HCT116 (cell line): ENCODE measurements around the gene EPB41L5. TPM values are rescaled to one million over a fixed set of nuclear protein-coding genes. Genes with fewer than 3 reads are reported as not detected.

ENCODE experiments used
- ATAC-seq: fragments of 200-7000 bp; cut with Tn5 transposase; 2 replicates; pipeline ENCODE4 v1.9.1; 2020; ENCODE audit warnings: mild to moderate bottlenecking, moderate library complexity
- BruUV-seq: library from RNA; stranded (reverse); fragments of 400-500 nt; replicated peaks from 2 replicates; lab custom pipeline; 2021; lab: Mats Ljungman, UMichigan
- CTCF ChIA-PET: fragments of 300-600 bp; sonication (Branson Sonifier 250); formaldehyde crosslinking; loops from one replicate; lab custom pipeline; 2021; ENCODE audit warnings: antibody characterized with exemption; lab: Charles Lee
- POLR2A ChIA-PET: fragments of 300-600, 350-600 bp; sonication (Branson Sonifier 250); formaldehyde crosslinking; loops from one replicate; lab custom pipeline; 2021; ENCODE audit warnings: antibody characterized with exemption; lab: Charles Lee
- RAD21 ChIA-PET, 2 experiments: fragments of 300-600 bp; sonication (Branson Sonifier 250); formaldehyde crosslinking; loops; one replicate each; lab custom pipeline; 2023; ENCODE audit warnings: low total read pairs in 2 of 2; ENCODE audit not compliant: uncharacterized antibody in 2 of 2, unreplicated experiment in 2 of 2, low non-redundant PET in 1 of 2; lab: Charles Lee
- DNase-seq: peaks from one replicate; pipeline ENCODE4 v3.0.0-alpha.2; 2010; ENCODE audit warnings: low read depth, low spot score
- H2AFZ ChIP-seq: fragments of 200-600 bp; shearing (Covaris generic), sonication (generic); 2 replicates; pipeline ENCODE4 v1.6.1; 2017; ENCODE audit warnings: low read depth, mixed run types, mixed read lengths, antibody characterized with exemption, low read length; ENCODE audit not compliant: poor library complexity, severe bottlenecking
- H3K27ac ChIP-seq: 2 replicates; pipeline ENCODE4 v1.5.1; 2012; ENCODE audit warnings: low read depth, low read length
- H3K27me3 ChIP-seq: fragments of 200-600 bp; sonication (generic); 2 replicates; pipeline ENCODE4 v1.6.1; 2016; ENCODE audit warnings: mixed run types, low read length, mixed read lengths; ENCODE audit not compliant: insufficient read depth
- H3K36me3 ChIP-seq, 2 experiments: fragments of 200-500 bp in 1 of 2; fragments of 200-600 bp in 1 of 2; sonication (Bioruptor generic) in 1 of 2; sonication (generic) in 1 of 2; 2 replicates each; pipeline versions ENCODE4 v1.5.1 to v1.6.1; 2014 to 2016; ENCODE audit warnings: low read length in 2 of 2, inconsistent platforms in 1 of 2, mixed read lengths in 1 of 2, mixed run types in 1 of 2; ENCODE audit not compliant: insufficient read depth in 2 of 2, control insufficient read depth in 1 of 2
- H3K4me1 ChIP-seq, 2 experiments: fragments of 200-600 bp in 1 of 2; sonication (generic) in 1 of 2; 2 replicates each; pipeline versions ENCODE4 v1.5.1 to v1.6.1; 2012 to 2017; ENCODE audit warnings: low read length in 2 of 2, inconsistent platforms in 1 of 2, mild to moderate bottlenecking in 1 of 2, mixed read lengths in 1 of 2, mixed run types in 1 of 2, moderate library complexity in 1 of 2; ENCODE audit not compliant: insufficient read depth in 2 of 2, control insufficient read depth in 1 of 2
- H3K4me2 ChIP-seq: fragments of 200-600 bp; sonication (generic); 2 replicates; pipeline ENCODE4 v1.6.1; 2017; ENCODE audit warnings: mixed run types, low read length, mixed read lengths
- H3K4me3 ChIP-seq, 2 experiments: fragments of 200-600 bp in 1 of 2; sonication (generic) in 1 of 2; replicated peaks in 1 of 2; 2 replicates each; pipeline ENCODE4 v1.5.1; 2011 to 2016; ENCODE audit warnings: low read length in 2 of 2, control low read depth in 1 of 2, low read depth in 1 of 2, mild to moderate bottlenecking in 1 of 2, mixed read lengths in 1 of 2, mixed run types in 1 of 2
- H3K79me2 ChIP-seq: fragments of 200-600 bp; sonication (generic); 2 replicates; pipeline ENCODE4 v1.6.1; 2017; ENCODE audit warnings: mild to moderate bottlenecking, mixed run types, low read length, moderate library complexity, mixed read lengths; ENCODE audit not compliant: insufficient read depth
- H3K9ac ChIP-seq: fragments of 200-600 bp; sonication (generic); 2 replicates; pipeline ENCODE4 v1.6.1; 2016; ENCODE audit warnings: low read length, mixed read lengths
- H3K9me2 ChIP-seq: fragments of 200-600 bp; sonication (generic), shearing (Covaris generic); 2 replicates; pipeline ENCODE4 v1.6.1; 2017; ENCODE audit warnings: mixed run types, mild to moderate bottlenecking, moderate library complexity; ENCODE audit not compliant: insufficient read depth
- H3K9me3 ChIP-seq, 2 experiments: fragments of 200-500 bp in 1 of 2; fragments of 200-600 bp in 1 of 2; sonication (Bioruptor generic) in 1 of 2; sonication (generic) in 1 of 2; 2 replicates each; pipeline ENCODE4 v1.6.1; 2014 to 2017; ENCODE audit warnings: low read length in 2 of 2, mixed read lengths in 2 of 2, inconsistent platforms in 1 of 2, low read depth in 1 of 2, mild to moderate bottlenecking in 1 of 2, mixed run types in 1 of 2, moderate library complexity in 1 of 2; ENCODE audit not compliant: control insufficient read depth in 1 of 2, insufficient read depth in 1 of 2
- H4K20me1 ChIP-seq: fragments of 200-600 bp; sonication (generic), shearing (Covaris generic); 2 replicates; pipeline ENCODE4 v1.6.1; 2017; ENCODE audit warnings: mixed run types, mild to moderate bottlenecking, moderate library complexity; ENCODE audit not compliant: insufficient read depth
- CBX3 ChIP-seq: IDR thresholded peaks from 2 replicates; pipeline ENCODE4 v1.6.1; 2012; ENCODE audit warnings: low read depth
- CTCF ChIP-seq, 3 experiments: fragments of 200-600 bp in 1 of 3; sonication (generic) in 1 of 3; IDR thresholded peaks in 2 of 3; conservative IDR thresholded peaks in 1 of 3; 2 replicates each; pipeline ENCODE4 v1.5.1; 2012 to 2017; ENCODE audit warnings: low read depth in 2 of 3, low read length in 2 of 3, antibody characterized with exemption in 1 of 3, borderline replicate concordance in 1 of 3, control low read depth in 1 of 3, mild to moderate bottlenecking in 1 of 3, mixed read lengths in 1 of 3, mixed run types in 1 of 3, moderate library complexity in 1 of 3; ENCODE audit not compliant: insufficient read depth in 1 of 3
- EGR1 ChIP-seq: IDR thresholded peaks from 2 replicates; pipeline ENCODE4 v1.6.1; 2012; ENCODE audit warnings: low read depth
- EZH2phosphoT487 ChIP-seq: fragments of 200-600 bp; IDR thresholded peaks from 2 replicates; pipeline ENCODE4 v1.6.1; 2018; ENCODE audit warnings: antibody characterized with exemption, borderline replicate concordance
- JUND ChIP-seq: IDR thresholded peaks from 2 replicates; pipeline ENCODE4 v1.6.1; 2012
- RAD21 ChIP-seq: IDR thresholded peaks from 2 replicates; pipeline ENCODE4 v1.6.1; 2012; ENCODE audit warnings: low read depth, mild to moderate bottlenecking
- SIN3A ChIP-seq: IDR thresholded peaks from 2 replicates; pipeline ENCODE4 v1.6.1; 2012; ENCODE audit warnings: low read depth
- SRF ChIP-seq: IDR thresholded peaks from 2 replicates; pipeline ENCODE4 v1.6.1; 2012; ENCODE audit warnings: low read depth
- TCF7L2 ChIP-seq: IDR thresholded peaks from 2 replicates; pipeline ENCODE4 v1.7.0; 2011; ENCODE audit warnings: borderline replicate concordance, inconsistent platforms; ENCODE audit not compliant: insufficient read depth, insufficient read length; ENCODE audit errors: extremely low read depth
- YY1 ChIP-seq: IDR thresholded peaks from 2 replicates; pipeline ENCODE4 v1.6.1; 2011; ENCODE audit warnings: low read length, low read depth, moderate library complexity, mild to moderate bottlenecking; ENCODE audit not compliant: insufficient replicate concordance; ENCODE audit errors: extremely low read depth
- ZBTB33 ChIP-seq: IDR thresholded peaks from 2 replicates; pipeline ENCODE4 v1.6.1; 2011; ENCODE audit warnings: mild to moderate bottlenecking, low read length, moderate library complexity; ENCODE audit not compliant: insufficient replicate concordance; ENCODE audit errors: extremely low read depth
- ZFX ChIP-seq: fragments of 450-650 bp; IDR thresholded peaks from 2 replicates; pipeline ENCODE4 v1.6.1; 2017
- ZNF274 ChIP-seq: fragments of 200-500 bp; sonication (Bioruptor generic); IDR thresholded peaks from 2 replicates; pipeline ENCODE4 v1.6.1; 2014; ENCODE audit warnings: mild to moderate bottlenecking, low read depth, low read length, inconsistent platforms
- intact Hi-C: fragments of 100-400 bp; cut with micrococcal nuclease; formaldehyde crosslinking; loops from 2 replicates; pipeline ENCODE4 v1.10.0; 2022
- total RNA-seq: library from RNA; stranded (reverse); gene quantifications from one replicate; pipeline ENCODE4 v1.2.1, GENCODE V29; 2021; ENCODE audit not compliant: unreplicated experiment
- TF ChIP-seq, protein P1 (sequence below): IDR thresholded peaks from 2 replicates; pipeline ENCODE4 v1.6.1; 2012; ENCODE audit warnings: low read depth

EPB41L5 gene
- total RNA-seq, 1 experiment from 2014 or later, result 14.7 TPM

GRCh38 chr2:120204945-120205670 is 192.2 kb downstream of the EPB41L5 start:
- Histone ChIP-seq H3K36me3 (no peaks in the 10 kb centered on the region), H3K9me2 (no peaks in the 10 kb centered on the region), H3K4me3 (no peak overlapping the region), H3K79me2 (peaks cover 19% of the 10 kb centered on the region), H4K20me1 (no peaks in the 10 kb centered on the region), H3K9ac (no peak overlapping the region), H3K27me3 (no peaks in the 10 kb centered on the region), H2AFZ (no peak overlapping the region), H3K4me2 (no peak overlapping the region), H3K27ac (no peak overlapping the region), H3K9me3 (no peaks in the 10 kb centered on the region), H3K4me1 (peaks cover 0 to 11% of the 10 kb centered on the region in 2 experiments; a peak in 1 of 4 replicates)
- ChIA-PET POLR2A (no interaction called here), RAD21 (no interaction called here), CTCF (no interaction called here)
- DNase-seq, result no peak
- intact Hi-C loops, result no loop called here
- no peak for TF ChIP-seq EGR1
- no peak for TF ChIP-seq JUND
- no peak for TF ChIP-seq RAD21
- TF ChIP-seq CBX3, result no peak
- TF ChIP-seq CTCF (IDR thresholded peaks at IDR 0.05 in 2 of 3, conservative IDR thresholded peaks at IDR 0.05 in 1 of 3; ENCODE audit: borderline replicate concordance in 1 of 3, insufficient read depth in 1 of 3, low read depth in 2 of 3, low read length in 2 of 3), result no peak
- no peak for TF ChIP-seq SRF
- TF ChIP-seq SIN3A, result no peak
- no peak for TF ChIP-seq EZH2phosphoT487
- TF ChIP-seq YY1, result no peak
- TF ChIP-seq, protein P1, sequence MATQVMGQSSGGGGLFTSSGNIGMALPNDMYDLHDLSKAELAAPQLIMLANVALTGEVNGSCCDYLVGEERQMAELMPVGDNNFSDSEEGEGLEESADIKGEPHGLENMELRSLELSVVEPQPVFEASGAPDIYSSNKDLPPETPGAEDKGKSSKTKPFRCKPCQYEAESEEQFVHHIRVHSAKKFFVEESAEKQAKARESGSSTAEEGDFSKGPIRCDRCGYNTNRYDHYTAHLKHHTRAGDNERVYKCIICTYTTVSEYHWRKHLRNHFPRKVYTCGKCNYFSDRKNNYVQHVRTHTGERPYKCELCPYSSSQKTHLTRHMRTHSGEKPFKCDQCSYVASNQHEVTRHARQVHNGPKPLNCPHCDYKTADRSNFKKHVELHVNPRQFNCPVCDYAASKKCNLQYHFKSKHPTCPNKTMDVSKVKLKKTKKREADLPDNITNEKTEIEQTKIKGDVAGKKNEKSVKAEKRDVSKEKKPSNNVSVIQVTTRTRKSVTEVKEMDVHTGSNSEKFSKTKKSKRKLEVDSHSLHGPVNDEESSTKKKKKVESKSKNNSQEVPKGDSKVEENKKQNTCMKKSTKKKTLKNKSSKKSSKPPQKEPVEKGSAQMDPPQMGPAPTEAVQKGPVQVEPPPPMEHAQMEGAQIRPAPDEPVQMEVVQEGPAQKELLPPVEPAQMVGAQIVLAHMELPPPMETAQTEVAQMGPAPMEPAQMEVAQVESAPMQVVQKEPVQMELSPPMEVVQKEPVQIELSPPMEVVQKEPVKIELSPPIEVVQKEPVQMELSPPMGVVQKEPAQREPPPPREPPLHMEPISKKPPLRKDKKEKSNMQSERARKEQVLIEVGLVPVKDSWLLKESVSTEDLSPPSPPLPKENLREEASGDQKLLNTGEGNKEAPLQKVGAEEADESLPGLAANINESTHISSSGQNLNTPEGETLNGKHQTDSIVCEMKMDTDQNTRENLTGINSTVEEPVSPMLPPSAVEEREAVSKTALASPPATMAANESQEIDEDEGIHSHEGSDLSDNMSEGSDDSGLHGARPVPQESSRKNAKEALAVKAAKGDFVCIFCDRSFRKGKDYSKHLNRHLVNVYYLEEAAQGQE, result no peak
- no peak for TF ChIP-seq ZFX
- no peak for TF ChIP-seq TCF7L2
- no peak for TF ChIP-seq ZNF274
- no peak for TF ChIP-seq ZBTB33
- no TSS peak for BruUV-seq
- ATAC-seq, result no peak
